GM12878 (cell line): Measurements from ENCODE around the gene CREB5. TPM values are rescaled to one million over a fixed set of nuclear protein-coding genes. Genes with fewer than 3 reads are reported as not detected.

Source experiments
- ATAC-seq: fragments of 200-7000 bp; cut with Tn5 transposase; 3 replicates; pipeline ENCODE4 v1.9.1; 2020; ENCODE audit warnings: mild to moderate bottlenecking, moderate library complexity
- BruUV-seq: library from RNA; stranded (reverse); fragments of 400-500 nt; replicated peaks from 2 replicates; lab custom pipeline; 2021; lab: Mats Ljungman, UMichigan
- CTCF ChIA-PET: fragments of 300-600 bp; sonication (Branson Sonifier 250); formaldehyde crosslinking; extraction: SDS; loops from one replicate; lab custom pipeline; 2021; ENCODE audit warnings: inconsistent platforms; lab: Yijun Ruan, JAX
- POLR2A ChIA-PET: fragments of 350-600 bp; formaldehyde crosslinking; extraction: SDS; loops from one replicate; lab custom pipeline; 2021; ENCODE audit warnings: inconsistent platforms; lab: Charles Lee
- RAD21 ChIA-PET: fragments of 300-600 bp; sonication (Branson Sonifier 250); formaldehyde crosslinking; loops from one replicate; lab custom pipeline; 2023; ENCODE audit warnings: antibody characterized with exemption; ENCODE audit not compliant: unreplicated experiment; lab: Charles Lee
- SMC1A ChIA-PET: fragments of 300-600 bp; sonication (Branson Sonifier 250); formaldehyde crosslinking; loops from one replicate; lab custom pipeline; 2023; ENCODE audit not compliant: unreplicated experiment, uncharacterized antibody; lab: Charles Lee
- DNase-seq: peaks from one replicate; pipeline ENCODE4 v3.0.0-alpha.2; 2011; ENCODE audit warnings: low read depth, low spot score
- FAIRE-seq: peaks from 3 replicates; lab custom pipeline; 2011; peaks lifted over from hg19 to GRCh38; lab: Jason Lieb, UNC
- H2AFZ ChIP-seq: 2 replicates; pipeline ENCODE4 v1.6.0; 2011; ENCODE audit warnings: low read depth, low read length, control low read depth; ENCODE audit not compliant: control insufficient read depth
- H3K27ac ChIP-seq: 2 replicates; pipeline ENCODE4 v1.5.1; 2011; ENCODE audit warnings: control low read depth; ENCODE audit not compliant: control insufficient read depth, insufficient read depth
- H3K27me3 ChIP-seq, 2 experiments: replicated peaks in 1 of 2; 2 replicates each; pipeline versions ENCODE4 v1.6.0 to v1.6.1; 2011; ENCODE audit warnings: low read length in 1 of 2; ENCODE audit not compliant: control insufficient read depth in 2 of 2, insufficient read depth in 2 of 2
- H3K36me3 ChIP-seq, 2 experiments: 2 replicates each; pipeline ENCODE4 v1.5.1; 2011; ENCODE audit warnings: low read length in 1 of 2; ENCODE audit not compliant: control insufficient read depth in 2 of 2, insufficient read depth in 2 of 2
- H3K4me1 ChIP-seq: 2 replicates; pipeline ENCODE4 v1.6.1; 2011; ENCODE audit warnings: mild to moderate bottlenecking, low read length, moderate library complexity, mixed read lengths; ENCODE audit not compliant: control insufficient read depth, insufficient read depth
- H3K4me2 ChIP-seq: 2 replicates; pipeline ENCODE4 v1.6.0; 2011; ENCODE audit warnings: control low read depth; ENCODE audit not compliant: control insufficient read depth, insufficient read depth
- H3K4me3 ChIP-seq: fragments of 200-600 bp; sonication (generic); 2 replicates; pipeline ENCODE4 v1.5.1; 2016
- H3K79me2 ChIP-seq: 2 replicates; pipeline ENCODE4 v1.6.0; 2011; ENCODE audit warnings: low read length; ENCODE audit not compliant: control insufficient read depth, insufficient read depth
- H3K9ac ChIP-seq: 2 replicates; pipeline ENCODE4 v1.8.0; 2011; ENCODE audit warnings: low read length, control low read depth, mixed read lengths; ENCODE audit not compliant: control insufficient read depth, insufficient read depth
- H3K9me3 ChIP-seq: replicated peaks from 3 replicates; pipeline ENCODE4 v1.5.1; 2011; ENCODE audit warnings: mild to moderate bottlenecking, low read length; ENCODE audit not compliant: control insufficient read depth, insufficient read depth
- H4K20me1 ChIP-seq: 2 replicates; pipeline ENCODE4 v1.6.0; 2011; ENCODE audit not compliant: control insufficient read depth, insufficient read depth
- BCL11A ChIP-seq: IDR thresholded peaks from 2 replicates; pipeline ENCODE4 v1.6.1; 2011; ENCODE audit warnings: low read depth, low read length
- CBX5 ChIP-seq: sonication (generic); IDR thresholded peaks from 2 replicates; pipeline ENCODE4 v1.6.1; 2016; ENCODE audit warnings: low read depth, moderate library complexity, mild to moderate bottlenecking, inconsistent platforms
- GABPA ChIP-seq: IDR thresholded peaks from 2 replicates; pipeline ENCODE4 v1.6.1; 2014; ENCODE audit warnings: antibody characterized with exemption, low read depth, mild to moderate bottlenecking, inconsistent platforms
- HCFC1 ChIP-seq: fragments of 150-350 bp; IDR thresholded peaks from 2 replicates; pipeline ENCODE4 v1.6.1; 2014; ENCODE audit warnings: low read length
- HDGF ChIP-seq: fragments of 450-650 bp; IDR thresholded peaks from 2 replicates; pipeline ENCODE4 v1.6.1; 2016; ENCODE audit warnings: antibody characterized with exemption
- JUND ChIP-seq: IDR thresholded peaks from 2 replicates; pipeline ENCODE4 v1.6.1; 2012; ENCODE audit warnings: low read depth, mild to moderate bottlenecking, low read length, improper control_type of control experiment, moderate library complexity
- MTA2 ChIP-seq: fragments of 450-650 bp; IDR thresholded peaks from 2 replicates; pipeline ENCODE4 v1.6.1; 2016; ENCODE audit warnings: low read depth, mild to moderate bottlenecking, moderate library complexity
- NFYA ChIP-seq: IDR thresholded peaks from 2 replicates; pipeline ENCODE4 v1.6.1; 2011; ENCODE audit warnings: low read depth, mild to moderate bottlenecking, low read length, improper control_type of control experiment, borderline replicate concordance
- NFYB ChIP-seq: IDR thresholded peaks from 2 replicates; pipeline ENCODE4 v1.6.1; 2011; ENCODE audit warnings: low read depth, mild to moderate bottlenecking, low read length, improper control_type of control experiment, moderate library complexity; ENCODE audit not compliant: insufficient read depth
- NRF1 ChIP-seq: conservative IDR thresholded peaks from 2 replicates; pipeline ENCODE4 v1.6.1; 2011; ENCODE audit warnings: mild to moderate bottlenecking, low read depth, low read length, improper control_type of control experiment
- RB1 ChIP-seq: fragments of 450-650 bp; formaldehyde crosslinking; IDR thresholded peaks from 2 replicates; pipeline ENCODE4 v1.6.1; 2017; ENCODE audit warnings: mild to moderate bottlenecking, borderline replicate concordance
- SPI1 ChIP-seq: IDR thresholded peaks from 2 replicates; pipeline ENCODE4 v1.6.1; 2011; ENCODE audit warnings: low read depth, mild to moderate bottlenecking, low read length, moderate library complexity, borderline replicate concordance; ENCODE audit not compliant: insufficient read depth
- TCF7 ChIP-seq: IDR thresholded peaks from 2 replicates; pipeline ENCODE4 v1.6.1; 2014; ENCODE audit warnings: antibody characterized with exemption, borderline replicate concordance
- USF1 ChIP-seq: IDR thresholded peaks from 2 replicates; pipeline ENCODE4 v1.6.1; 2011; ENCODE audit warnings: borderline replicate concordance, low read depth, mild to moderate bottlenecking, moderate library complexity, mixed read lengths, low read length; ENCODE audit not compliant: insufficient read depth; ENCODE audit errors: extremely low read length
- ZNF274 ChIP-seq: IDR thresholded peaks from one replicate; pipeline ENCODE4 v1.8.0; 2011; ENCODE audit not compliant: insufficient read length, insufficient read depth
- ZSCAN29 ChIP-seq: fragments of 450-650 bp; IDR thresholded peaks from 2 replicates; pipeline ENCODE4 v1.6.1; 2017; ENCODE audit warnings: mild to moderate bottlenecking, moderate library complexity
- WGBS: methylation state at CpG from one replicate; pipeline ENCODE4 v1.1.6; 2016; ENCODE audit warnings: low lambda C conversion rate; ENCODE audit not compliant: insufficient replicate concordance, insufficient coverage; ENCODE audit errors: missing lambda C conversion rate; 5-methylcytosine and 5-hydroxymethylcytosine counted together
- in situ Hi-C: fragments of 300-500 bp; cut with MboI; formaldehyde crosslinking; loops from 9 replicates; pipeline ENCODE4 v1.14.3; 2018; ENCODE audit warnings: mixed read lengths
- intact Hi-C: fragments of 100-400 bp; cut with micrococcal nuclease; formaldehyde crosslinking; loops from one replicate; pipeline ENCODE4 v1.14.2; 2022; ENCODE audit not compliant: unreplicated experiment
- polyA plus RNA-seq, 11 experiments: library from polyadenylated mRNA; depleted of rRNA in 4 of 11; unstranded in 6 of 11; stranded (reverse) in 5 of 11; fragments of >200 nt; fragmentation: Nextera tagmentation in 4 of 11; fragmentation: Illumina TruSeq in 1 of 11; extraction: Ambion mirVana in 4 of 11; extraction: Trizol in 1 of 11; gene quantifications; 1 replicate in 1 of 11; 2 replicates in 10 of 11; pipeline versions ENCODE4 v1.2.1 to v1.2.3, GENCODE V29; 2011 to 2016; ENCODE audit warnings: inconsistent platforms in 2 of 11, missing spikeins in 2 of 11, low read depth in 1 of 11
- total RNA-seq, 4 experiments: library from RNA; depleted of rRNA in 3 of 4; stranded (reverse); fragments of >200 nt in 3 of 4; fragmentation: Illumina TruSeq in 1 of 4; extraction: Trizol in 1 of 4; gene quantifications; 2 replicates each; pipeline versions ENCODE4 v1.2.1 to v1.2.3, GENCODE V29; 2013 to 2021
- TF ChIP-seq, protein P1 (sequence below): fragments of 450-650 bp; IDR thresholded peaks from 2 replicates; pipeline ENCODE4 v1.6.1; 2017; ENCODE audit warnings: mild to moderate bottlenecking
- TF ChIP-seq, protein P2 (sequence below): IDR thresholded peaks from 2 replicates; pipeline ENCODE4 v1.6.1; 2011; ENCODE audit warnings: mild to moderate bottlenecking, low read depth, low read length, moderate library complexity; ENCODE audit not compliant: insufficient replicate concordance

Gene CREB5
- total and polyA plus RNA-seq, 10 of the 15 experiments (the other 5 are each of a cell fraction or from before 2014, with no cell fraction given) = 12.9 to 74.1 (median 53.0) TPM

DNA sequence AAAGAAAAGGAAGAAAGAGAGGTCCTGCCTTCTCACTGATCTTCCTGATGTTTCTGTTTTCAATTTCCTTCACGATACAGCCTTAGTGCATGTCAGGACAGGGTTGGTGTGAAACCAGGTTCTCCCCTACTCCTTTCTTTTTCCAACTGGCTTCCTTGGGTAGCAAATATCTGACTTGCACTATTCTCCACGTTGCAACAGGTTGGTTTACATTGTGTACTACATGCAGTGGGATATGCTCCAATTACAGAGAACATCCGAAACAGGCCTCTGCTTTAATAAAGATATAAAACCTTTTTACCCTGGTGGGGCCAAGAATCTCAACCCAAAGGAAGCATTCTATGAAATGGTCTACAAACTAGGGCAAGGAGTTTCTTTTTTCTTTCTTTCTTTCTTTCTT, 16.9 kb upstream of the CREB5 start:
- 33% methylated on average over 3 of the region's 3 CpGs for WGBS
- ChIA-PET POLR2A (no interaction called here), CTCF (no interaction called here), SMC1A (interaction anchor here (0.6 kb wide), 1 partner anchor 81 kb away, joined by 3 read pairs; no protein-coding TSS in a partner anchor), RAD21 (no interaction called here)
- no peak overlapping the region for H3K9ac ChIP-seq
- H3K27ac ChIP-seq = no peak overlapping the region
- BruUV-seq = no TSS peak
- TF ChIP-seq RB1 (no peak), NFYA (no peak), MTA2 (no peak), HCFC1 (no peak), NFYB (no peak), HDGF (no peak), USF1 (no peak), TCF7 (no peak), CBX5 (no peak), BCL11A (no peak), SPI1 (no peak), GABPA (no peak), ZSCAN29 (no peak), JUND (no peak), ZNF274 (no peak), NRF1 (no peak)
- TF ChIP-seq, protein P1, sequence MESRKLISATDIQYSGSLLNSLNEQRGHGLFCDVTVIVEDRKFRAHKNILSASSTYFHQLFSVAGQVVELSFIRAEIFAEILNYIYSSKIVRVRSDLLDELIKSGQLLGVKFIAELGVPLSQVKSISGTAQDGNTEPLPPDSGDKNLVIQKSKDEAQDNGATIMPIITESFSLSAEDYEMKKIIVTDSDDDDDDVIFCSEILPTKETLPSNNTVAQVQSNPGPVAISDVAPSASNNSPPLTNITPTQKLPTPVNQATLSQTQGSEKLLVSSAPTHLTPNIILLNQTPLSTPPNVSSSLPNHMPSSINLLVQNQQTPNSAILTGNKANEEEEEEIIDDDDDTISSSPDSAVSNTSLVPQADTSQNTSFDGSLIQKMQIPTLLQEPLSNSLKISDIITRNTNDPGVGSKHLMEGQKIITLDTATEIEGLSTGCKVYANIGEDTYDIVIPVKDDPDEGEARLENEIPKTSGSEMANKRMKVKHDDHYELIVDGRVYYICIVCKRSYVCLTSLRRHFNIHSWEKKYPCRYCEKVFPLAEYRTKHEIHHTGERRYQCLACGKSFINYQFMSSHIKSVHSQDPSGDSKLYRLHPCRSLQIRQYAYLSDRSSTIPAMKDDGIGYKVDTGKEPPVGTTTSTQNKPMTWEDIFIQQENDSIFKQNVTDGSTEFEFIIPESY = no peak
- TF ChIP-seq, protein P2, sequence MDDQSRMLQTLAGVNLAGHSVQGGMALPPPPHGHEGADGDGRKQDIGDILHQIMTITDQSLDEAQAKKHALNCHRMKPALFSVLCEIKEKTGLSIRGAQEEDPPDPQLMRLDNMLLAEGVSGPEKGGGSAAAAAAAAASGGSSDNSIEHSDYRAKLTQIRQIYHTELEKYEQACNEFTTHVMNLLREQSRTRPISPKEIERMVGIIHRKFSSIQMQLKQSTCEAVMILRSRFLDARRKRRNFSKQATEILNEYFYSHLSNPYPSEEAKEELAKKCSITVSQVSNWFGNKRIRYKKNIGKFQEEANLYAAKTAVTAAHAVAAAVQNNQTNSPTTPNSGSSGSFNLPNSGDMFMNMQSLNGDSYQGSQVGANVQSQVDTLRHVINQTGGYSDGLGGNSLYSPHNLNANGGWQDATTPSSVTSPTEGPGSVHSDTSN = no peak
- H3K4me1 ChIP-seq = no peaks in the 10 kb centered on the region
- ATAC-seq (no peak), FAIRE-seq (no peak), DNase-seq (no peak)
- in situ Hi-C loops (loop anchor here (10.0 kb wide), 1 partner anchor 229 kb away; no protein-coding TSS in a partner anchor), intact Hi-C loops (no loop called here)
- 0 out of 4 replicates have a peak, but pooled peaks cover 0 to 3% of the 10 kb centered on the region in 2 experiments for H3K27me3 ChIP-seq
- H3K4me2 ChIP-seq = no peak overlapping the region
- H3K9me3 ChIP-seq = no peaks in the 10 kb centered on the region
- H3K4me3 ChIP-seq = no peak overlapping the region
- no peak overlapping the region for H2AFZ ChIP-seq
- no peaks in the 10 kb centered on the region for H3K36me3 ChIP-seq
- no peaks in the 10 kb centered on the region for H3K79me2 ChIP-seq
- no peaks in the 10 kb centered on the region for H4K20me1 ChIP-seq
